Nephron (organoid): ENCODE results near the gene METTL14.

Experiments
- H3K27ac Mint-ChIP-seq, 3 experiments: 2 replicates each; pipeline ENCODE4 v1.8.0; 2020; ENCODE audit warnings: mixed read lengths in 3 of 3, mild to moderate bottlenecking in 2 of 3, moderate library complexity in 1 of 3
- H3K27me3 Mint-ChIP-seq: 2 replicates; pipeline ENCODE4 v1.8.0; 2021; ENCODE audit warnings: low read depth, mild to moderate bottlenecking, moderate library complexity, mixed read lengths
- H3K36me3 Mint-ChIP-seq: 2 replicates; pipeline ENCODE4 v1.8.0; 2020; ENCODE audit warnings: low read depth, mixed read lengths
- H3K4me1 Mint-ChIP-seq: 2 replicates; pipeline ENCODE4 v1.8.0; 2020; ENCODE audit warnings: mixed read lengths
- H3K4me3 Mint-ChIP-seq, 3 experiments: 2 replicates each; pipeline ENCODE4 v1.8.0; 2020; ENCODE audit warnings: mild to moderate bottlenecking in 3 of 3, mixed read lengths in 3 of 3, moderate library complexity in 2 of 3
- H3K9me3 Mint-ChIP-seq: 2 replicates; pipeline ENCODE4 v1.8.0; 2020; ENCODE audit warnings: mixed read lengths
- CTCF ChIP-seq, 3 experiments: fragments of 200-600 bp; sonication (generic); IDR thresholded peaks; one replicate each; pipeline ENCODE4 v1.5.0; 2021; ENCODE audit warnings: antibody characterized with exemption in 3 of 3; ENCODE audit not compliant: unreplicated experiment in 3 of 3

METTL14 gene

DNA sequence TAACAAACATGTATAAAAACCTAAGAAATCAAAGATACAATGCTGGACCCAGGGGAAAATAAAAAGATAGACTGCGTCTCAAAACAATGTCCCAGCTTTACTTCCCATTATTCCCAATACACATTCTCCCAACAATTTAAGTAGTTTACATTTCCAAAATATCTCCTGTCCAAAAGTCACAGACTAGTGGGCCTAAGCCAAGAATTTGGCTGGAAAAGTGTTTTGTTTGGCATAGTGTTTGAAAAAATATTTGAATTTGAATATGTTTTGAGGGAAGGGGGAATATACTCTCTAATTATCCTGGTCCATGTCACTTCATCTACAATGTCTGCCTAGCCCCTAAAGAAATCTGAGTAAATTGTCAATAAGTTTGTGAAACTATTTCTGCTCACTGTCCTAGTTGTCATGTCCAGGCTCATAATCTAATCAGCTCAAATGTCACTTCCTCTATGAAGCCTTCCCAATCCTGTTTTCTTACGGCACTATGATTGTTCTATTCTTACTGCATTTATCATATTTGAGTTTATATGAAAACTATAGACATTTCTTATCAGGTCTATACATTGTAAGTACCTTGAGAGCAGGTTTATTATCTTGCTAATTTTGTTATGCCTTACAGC lies 76.3 kb downstream of the METTL14 start:
- H3K36me3 Mint-ChIP-seq = peaks cover 26% of the 10 kb centered on the region
- H3K4me3 Mint-ChIP-seq = peak overlapping the region in 1 of 3 experiments; percentile 5
- no peaks in the 10 kb centered on the region for H3K27me3 Mint-ChIP-seq
- H3K4me1 Mint-ChIP-seq = peaks cover 89% of the 10 kb centered on the region
- no peaks in the 10 kb centered on the region for H3K9me3 Mint-ChIP-seq
- H3K27ac Mint-ChIP-seq = peak overlapping the region; percentile 89 to 97 (median 96)
- TF ChIP-seq CTCF (IDR thresholded peaks at IDR 0.05; ENCODE audit: unreplicated experiment in 3 of 3) = no peak

GRCh38 chr4:118762155-118762554 lies 77.0 kb downstream of the METTL14 start:
- peak overlapping the region; percentile 89 to 97 (median 96) for H3K27ac Mint-ChIP-seq
- peaks cover 91% of the 10 kb centered on the region for H3K4me1 Mint-ChIP-seq
- H3K36me3 Mint-ChIP-seq = peaks cover 32% of the 10 kb centered on the region
- TF ChIP-seq CTCF (IDR thresholded peaks at IDR 0.05; ENCODE audit: unreplicated experiment in 3 of 3) = no peak
- no peak overlapping the region for H3K4me3 Mint-ChIP-seq
- no peaks in the 10 kb centered on the region for H3K27me3 Mint-ChIP-seq
- H3K9me3 Mint-ChIP-seq = no peaks in the 10 kb centered on the region

- Mint-ChIP-seq H3K9me3 (no peaks in the 10 kb centered on the region), H3K4me1 (peaks cover 85% of the 10 kb centered on the region), H3K36me3 (peaks cover 32% of the 10 kb centered on the region), H3K4me3 (peak overlapping the region in 2 of 3 experiments; percentile 2 to 4), H3K27me3 (no peaks in the 10 kb centered on the region), H3K27ac (peak overlapping the region; percentile 89 to 97 (median 96))
- TF ChIP-seq CTCF (IDR thresholded peaks at IDR 0.05; ENCODE audit: unreplicated experiment in 3 of 3) = no peak
Observed at GRCh38 chr4:118762730-118763477, 77.7 kb downstream of the METTL14 start.
